ENCODE measurements around the gene ANKRD27.

GRCh38 chr19:32630338-32630737 is 44.6 kb downstream of the ANKRD27 start:
- TF ChIP-seq CTCF (IDR thresholded peaks at IDR 0.05), result no peak
- no peak for TF ChIP-seq EP300 (IDR thresholded peaks at IDR 0.05)
- TF ChIP-seq POLR2A (IDR thresholded peaks at IDR 0.05), result no peak
